WTC11 (cell line): Measurements from ENCODE around the gene NOXO1.
"Not testable (repeated sequence)": the region's sequence is repeated elsewhere in the genome, so short reads cannot be mapped to it uniquely, and the experiment has no call there.

ENCODE experiments used
- ATF1 ChIP-seq: sonication (generic); formaldehyde crosslinking; IDR thresholded peaks from 2 replicates; pipeline ENCODE4 v1.8.1; 2023; ENCODE audit warnings: mild to moderate bottlenecking, moderate library complexity, missing genetic modification reagents
- ATF3 ChIP-seq: sonication (generic); formaldehyde crosslinking; conservative IDR thresholded peaks from 2 replicates; pipeline ENCODE4 v1.8.1; 2022; ENCODE audit warnings: mild to moderate bottlenecking, missing genetic modification reagents
- CREM ChIP-seq: sonication (generic); formaldehyde crosslinking; IDR thresholded peaks from 2 replicates; pipeline ENCODE4 v1.8.1; 2022; ENCODE audit warnings: mild to moderate bottlenecking, missing genetic modification reagents, moderate library complexity
- CTCF ChIP-seq: fragments of 200-600 bp; IDR thresholded peaks from 2 replicates; pipeline ENCODE4 v1.8.0; 2022; ENCODE audit warnings: antibody characterized with exemption
- FOXP4 ChIP-seq: sonication (generic); formaldehyde crosslinking; IDR thresholded peaks from 2 replicates; pipeline ENCODE4 v1.8.0; 2022; ENCODE audit warnings: mild to moderate bottlenecking, missing genetic modification reagents
- MAX ChIP-seq: sonication (generic); formaldehyde crosslinking; IDR thresholded peaks from 2 replicates; pipeline ENCODE4 v1.8.0; 2022; ENCODE audit warnings: mild to moderate bottlenecking, missing genetic modification reagents
- MXD4 ChIP-seq: fragments of 250-450 bp; sonication (Bioruptor Pico); IDR thresholded peaks from 2 replicates; pipeline ENCODE4 v1.8.0; 2021; ENCODE audit warnings: mild to moderate bottlenecking, moderate library complexity, borderline replicate concordance
- NFE2L1 ChIP-seq: sonication (generic); formaldehyde crosslinking; IDR thresholded peaks from 2 replicates; pipeline ENCODE4 v1.8.1; 2023; ENCODE audit warnings: missing genetic modification reagents
- TEAD1 ChIP-seq: sonication (generic); formaldehyde crosslinking; IDR thresholded peaks from 2 replicates; pipeline ENCODE4 v1.8.0; 2022; ENCODE audit warnings: mild to moderate bottlenecking, missing genetic modification reagents
- ZNF232 ChIP-seq: sonication (generic); formaldehyde crosslinking; IDR thresholded peaks from 2 replicates; pipeline ENCODE4 v1.8.0; 2022; ENCODE audit warnings: mild to moderate bottlenecking, missing genetic modification reagents
- ZSCAN18 ChIP-seq: fragments of 250-450 bp; sonication (Bioruptor Pico); IDR thresholded peaks from 2 replicates; pipeline ENCODE4 v2.1.2; 2022; ENCODE audit warnings: mild to moderate bottlenecking, moderate library complexity

- TF ChIP-seq CTCF; ZSCAN18 (CRISPR knock-in tag); ATF3 (CRISPR knock-in tag); ZNF232 (CRISPR knock-in tag); MXD4 (CRISPR knock-in tag); ATF1 (CRISPR knock-in tag); CREM (CRISPR knock-in tag); TEAD1 (CRISPR knock-in tag); NFE2L1 (CRISPR knock-in tag); MAX (CRISPR knock-in tag); FOXP4 (CRISPR knock-in tag): not testable (repeated sequence)
These were observed 41.4 kb downstream of the NOXO1 start for GRCh38 chr16:1939833-1940232.
